ENCODE results near the gene RRP1B. TPM values are rescaled to one million over a fixed set of nuclear protein-coding genes. Genes with fewer than 3 reads are reported as not detected.

RRP1B gene
- polyA plus RNA-seq, 4 donors: 30.2 to 31.0 (median 30.5) TPM

GRCh38 chr21:43720539-43721166 lies 61.3 kb downstream of the RRP1B start:
- no peak for DNase-seq (ENCODE audit: low read depth in 4 of 4, low spot score in 3 of 4)

GRCh38 chr21:43721206-43721605 lies 61.8 kb downstream of the RRP1B start:
- DNase-seq (ENCODE audit: low read depth in 4 of 4, low spot score in 3 of 4): no peak

- no peak for DNase-seq (ENCODE audit: low read depth in 4 of 4, low spot score in 3 of 4)
Measured at GRCh38 chr21:43721939-43722338, 62.6 kb downstream of the RRP1B start.

- no peak for DNase-seq (ENCODE audit: low read depth in 4 of 4, low spot score in 3 of 4)
Measured at GRCh38 chr21:43723648-43724047, 64.3 kb downstream of the RRP1B start.

- DNase-seq (ENCODE audit: low read depth in 4 of 4, low spot score in 3 of 4): no peak
Measured at GRCh38 chr21:43726686-43727518, 67.5 kb downstream of the RRP1B start.

GRCh38 chr21:43727519-43728153 lies 68.3 kb downstream of the RRP1B start:
- no peak for DNase-seq (ENCODE audit: low read depth in 4 of 4, low spot score in 3 of 4)

- no peak for DNase-seq (ENCODE audit: low read depth in 4 of 4, low spot score in 3 of 4)
Measured at GRCh38 chr21:43728154-43728466, 68.8 kb downstream of the RRP1B start.

GRCh38 chr21:43728467-43729390 lies 69.4 kb downstream of the RRP1B start:
- peak; percentile 68 to 76 (median 75) for DNase-seq (ENCODE audit: low read depth in 4 of 4, low spot score in 3 of 4)

GRCh38 chr21:43731476-43731875 lies 72.1 kb downstream of the RRP1B start:
- no peak for DNase-seq (ENCODE audit: low read depth in 4 of 4, low spot score in 3 of 4)

GRCh38 chr21:43731891-43732711 lies 72.7 kb downstream of the RRP1B start:
- no peak for DNase-seq (ENCODE audit: low read depth in 4 of 4, low spot score in 3 of 4)

GRCh38 chr21:43733060-43733459 lies 73.7 kb downstream of the RRP1B start:
- DNase-seq (ENCODE audit: low read depth in 4 of 4, low spot score in 3 of 4): no peak

- DNase-seq (ENCODE audit: low read depth in 4 of 4, low spot score in 3 of 4): no peak
Measured at GRCh38 chr21:43733529-43734071, 74.2 kb downstream of the RRP1B start.

- no peak for DNase-seq (ENCODE audit: low read depth in 4 of 4, low spot score in 3 of 4)
Measured at GRCh38 chr21:43734131-43734927, 75.0 kb downstream of the RRP1B start.

- no peak for DNase-seq (ENCODE audit: low read depth in 4 of 4, low spot score in 3 of 4)
Measured at GRCh38 chr21:43734928-43735229, 75.5 kb downstream of the RRP1B start.

- DNase-seq (ENCODE audit: low read depth in 4 of 4, low spot score in 3 of 4): no peak
Measured at GRCh38 chr21:43735236-43736091, 76.1 kb downstream of the RRP1B start.

- no peak for DNase-seq (ENCODE audit: low read depth in 4 of 4, low spot score in 3 of 4)
Measured at GRCh38 chr21:43736224-43736883, 77.0 kb downstream of the RRP1B start.

GRCh38 chr21:43737158-43737950 lies 78.0 kb downstream of the RRP1B start:
- no peak for DNase-seq (ENCODE audit: low read depth in 4 of 4, low spot score in 3 of 4)
